ENCODE measurements around the gene PLCH2. TPM values are rescaled to one million over a fixed set of nuclear protein-coding genes. Genes with fewer than 3 reads are reported as not detected.

PLCH2 gene
- total RNA-seq, 2 donors from 2014 or later, result 1.1 to 1.9 TPM

DNA sequence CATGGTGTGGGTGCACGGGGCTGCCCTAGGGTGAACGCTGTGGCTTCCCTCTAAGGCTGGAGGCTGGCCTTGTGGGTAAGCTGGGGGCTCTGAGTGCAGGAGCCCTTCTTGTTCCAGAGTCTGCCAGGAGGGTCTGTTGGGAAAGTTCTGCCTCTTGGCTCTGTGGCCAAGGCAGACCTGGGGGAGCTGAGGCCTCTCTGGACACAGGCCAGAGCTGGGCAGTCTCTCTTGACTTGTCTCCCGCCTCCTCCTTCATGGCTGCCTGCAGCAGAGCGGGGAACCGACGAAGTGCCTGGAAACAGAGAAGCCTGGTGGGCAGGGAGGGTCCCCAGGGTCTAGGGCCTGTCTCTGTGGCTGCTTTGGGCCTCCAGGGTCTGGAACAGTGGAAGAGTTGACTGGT lies 33.4 kb upstream of the PLCH2 start:
- Histone ChIP-seq H3K36me3 (no peaks in the 10 kb centered on the region), H3K4me3 (no peak overlapping the region), H3K27me3 (replicated peaks; ENCODE audit: insufficient read depth) (no peaks in the 10 kb centered on the region), H3K27ac (no peak overlapping the region), H3K9me3 (no peaks in the 10 kb centered on the region), H3K4me1 (ENCODE audit: control insufficient read depth in 1 of 2, low read depth in 2 of 2) (no peaks in the 10 kb centered on the region)
- DNase-seq (ENCODE audit: low spot score), result no peak
- TF ChIP-seq CTCF (IDR thresholded peaks at IDR 0.05), result no peak
- ATAC-seq (ENCODE audit: insufficient number of reproducible peaks, low FRiP score, low read depth), result no peak

GRCh38 chr1:2443277-2444137 lies 32.6 kb upstream of the PLCH2 start:
- ATAC-seq (ENCODE audit: insufficient number of reproducible peaks, low FRiP score, low read depth) (no peak), DNase-seq (ENCODE audit: low spot score) (no peak)
- H3K27me3 ChIP-seq (replicated peaks; ENCODE audit: insufficient read depth), result no peaks in the 10 kb centered on the region
- H3K36me3 ChIP-seq, result no peaks in the 10 kb centered on the region
- H3K4me3 ChIP-seq, result no peak overlapping the region
- no peaks in the 10 kb centered on the region for H3K4me1 ChIP-seq (ENCODE audit: control insufficient read depth in 1 of 2, low read depth in 2 of 2)
- TF ChIP-seq CTCF (IDR thresholded peaks at IDR 0.05), result no peak
- no peak overlapping the region for H3K27ac ChIP-seq
- H3K9me3 ChIP-seq, result no peaks in the 10 kb centered on the region

DNA sequence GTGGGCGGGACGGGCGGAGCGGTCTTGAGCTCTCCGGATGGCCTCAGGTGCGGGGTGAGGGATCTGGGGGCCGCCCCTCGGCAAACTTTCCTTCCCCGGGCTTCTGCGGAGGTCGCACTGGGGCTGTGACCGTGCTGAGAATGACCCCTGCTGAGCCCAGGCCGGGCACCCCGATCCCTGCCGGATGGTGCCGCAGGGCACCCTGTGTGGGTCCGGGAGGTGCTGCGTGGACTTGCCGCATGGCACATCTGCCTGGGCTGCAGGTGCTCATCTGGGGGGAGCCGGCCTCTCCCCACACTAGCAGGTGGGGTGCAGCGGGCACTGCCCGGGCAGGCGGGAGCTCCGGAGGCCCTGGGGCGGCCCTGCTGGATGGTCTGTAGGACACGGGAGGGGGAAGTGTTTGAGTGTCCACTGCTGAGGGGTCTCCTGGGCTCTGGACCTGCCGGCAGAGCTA lies 31.9 kb upstream of the PLCH2 start:
- Histone ChIP-seq H3K27me3 (replicated peaks; ENCODE audit: insufficient read depth) (no peaks in the 10 kb centered on the region), H3K4me1 (ENCODE audit: control insufficient read depth in 1 of 2, low read depth in 2 of 2) (no peaks in the 10 kb centered on the region), H3K36me3 (no peaks in the 10 kb centered on the region), H3K9me3 (no peaks in the 10 kb centered on the region), H3K4me3 (no peak overlapping the region), H3K27ac (no peak overlapping the region)
- no peak for TF ChIP-seq CTCF (IDR thresholded peaks at IDR 0.05)
- no peak for ATAC-seq (ENCODE audit: insufficient number of reproducible peaks, low FRiP score, low read depth)
- DNase-seq (ENCODE audit: low spot score), result no peak

GRCh38 chr1:2445162-2445822 lies 30.8 kb upstream of the PLCH2 start:
- no peak for TF ChIP-seq CTCF (IDR thresholded peaks at IDR 0.05)
- H3K4me3 ChIP-seq, result no peak overlapping the region
- H3K36me3 ChIP-seq, result no peaks in the 10 kb centered on the region
- H3K27me3 ChIP-seq (replicated peaks; ENCODE audit: insufficient read depth), result no peaks in the 10 kb centered on the region
- H3K9me3 ChIP-seq, result no peaks in the 10 kb centered on the region
- DNase-seq (ENCODE audit: low spot score) (no peak), ATAC-seq (ENCODE audit: insufficient number of reproducible peaks, low FRiP score, low read depth) (no peak)
- H3K27ac ChIP-seq, result no peak overlapping the region
- no peaks in the 10 kb centered on the region for H3K4me1 ChIP-seq (ENCODE audit: control insufficient read depth in 1 of 2, low read depth in 2 of 2)

DNA sequence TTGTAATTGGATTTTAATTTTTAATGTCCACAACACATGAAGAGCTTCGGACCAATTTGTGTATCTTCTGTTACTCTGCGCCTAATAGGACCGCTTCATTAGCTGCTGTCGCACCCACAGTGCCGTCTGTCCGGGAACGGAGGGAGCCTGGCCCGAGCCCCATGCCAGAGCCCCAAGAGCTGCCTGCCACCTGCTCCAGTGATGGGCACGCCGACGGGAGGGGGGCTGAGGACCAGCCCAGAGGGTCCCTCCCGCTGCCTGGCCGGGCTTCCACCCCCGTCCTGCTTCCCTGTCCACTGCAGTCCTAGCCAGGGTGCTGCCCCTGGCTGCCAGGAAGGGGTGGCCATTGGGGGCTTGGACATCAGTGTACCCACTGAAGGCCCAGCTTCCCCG lies 30.3 kb upstream of the PLCH2 start:
- Histone ChIP-seq H3K9me3 (no peaks in the 10 kb centered on the region), H3K27me3 (replicated peaks; ENCODE audit: insufficient read depth) (no peaks in the 10 kb centered on the region), H3K4me1 (ENCODE audit: control insufficient read depth in 1 of 2, low read depth in 2 of 2) (no peaks in the 10 kb centered on the region), H3K36me3 (no peaks in the 10 kb centered on the region), H3K27ac (no peak overlapping the region), H3K4me3 (no peak overlapping the region)
- ATAC-seq (ENCODE audit: insufficient number of reproducible peaks, low FRiP score, low read depth), result no peak
- no peak for DNase-seq (ENCODE audit: low spot score)
- no peak for TF ChIP-seq CTCF (IDR thresholded peaks at IDR 0.05)
